Measurements from ENCODE around the gene MBNL2.

The MBNL2 gene

DNA sequence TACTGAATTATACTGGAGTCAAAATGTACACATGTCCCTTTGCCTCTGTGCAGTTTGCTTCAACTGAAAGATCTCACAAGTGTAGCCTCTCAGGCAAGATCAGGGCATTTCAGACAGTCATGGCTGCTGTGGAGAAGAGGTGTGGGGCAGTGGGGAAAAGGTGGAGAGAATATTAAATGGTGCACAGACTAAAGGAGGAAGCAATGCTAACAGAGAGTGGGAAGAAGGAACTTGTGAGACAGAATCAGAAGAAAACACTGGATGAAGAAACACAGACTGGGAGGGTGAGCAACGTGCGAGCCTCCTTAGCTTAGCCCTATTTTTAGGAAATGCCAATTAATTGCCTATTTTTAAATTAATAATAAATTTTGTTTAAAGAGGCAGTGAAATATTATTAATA, 162.2 kb downstream of the MBNL2 start:
- no peak for DNase-seq (ENCODE audit: low read depth)

DNA sequence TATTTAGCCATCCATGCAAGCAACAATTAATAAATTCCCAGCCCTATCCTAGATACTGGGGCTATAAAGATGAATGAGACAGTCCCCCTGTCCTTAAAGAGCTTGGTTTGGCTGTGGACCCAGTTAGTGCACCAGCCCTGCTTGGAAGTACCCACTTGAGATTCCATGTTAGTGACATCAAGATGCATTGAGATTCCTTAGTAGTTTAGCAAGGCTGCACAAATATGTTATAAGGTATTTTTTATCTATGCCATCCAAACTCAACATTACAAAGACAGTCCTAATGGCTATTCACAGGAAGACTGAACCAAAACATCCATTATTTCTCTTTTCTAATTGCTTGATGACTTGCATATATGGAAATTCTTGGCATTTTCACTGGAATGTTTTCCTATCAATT, 163.0 kb downstream of the MBNL2 start:
- DNase-seq (ENCODE audit: low read depth), result no peak

DNA sequence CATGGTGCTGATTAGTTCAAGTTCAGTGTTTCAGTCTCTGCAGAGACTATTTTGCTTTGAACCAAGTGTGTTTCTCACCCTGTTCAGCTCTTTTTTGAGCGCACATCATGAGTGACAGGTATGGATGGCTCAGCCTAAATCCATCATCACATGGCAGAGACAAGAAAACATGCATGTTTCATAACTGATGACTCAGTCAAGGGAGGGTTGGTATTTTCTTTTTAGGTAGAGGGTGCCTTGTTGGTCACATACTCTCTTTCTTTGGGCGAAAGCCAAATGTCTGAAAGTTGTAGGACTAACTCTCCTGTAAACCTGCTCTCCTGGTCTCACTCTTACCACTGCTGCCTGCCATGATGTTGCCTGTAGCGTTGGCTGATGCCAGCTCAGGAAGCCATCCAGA, 163.7 kb downstream of the MBNL2 start:
- no peak for DNase-seq (ENCODE audit: low read depth)

DNA sequence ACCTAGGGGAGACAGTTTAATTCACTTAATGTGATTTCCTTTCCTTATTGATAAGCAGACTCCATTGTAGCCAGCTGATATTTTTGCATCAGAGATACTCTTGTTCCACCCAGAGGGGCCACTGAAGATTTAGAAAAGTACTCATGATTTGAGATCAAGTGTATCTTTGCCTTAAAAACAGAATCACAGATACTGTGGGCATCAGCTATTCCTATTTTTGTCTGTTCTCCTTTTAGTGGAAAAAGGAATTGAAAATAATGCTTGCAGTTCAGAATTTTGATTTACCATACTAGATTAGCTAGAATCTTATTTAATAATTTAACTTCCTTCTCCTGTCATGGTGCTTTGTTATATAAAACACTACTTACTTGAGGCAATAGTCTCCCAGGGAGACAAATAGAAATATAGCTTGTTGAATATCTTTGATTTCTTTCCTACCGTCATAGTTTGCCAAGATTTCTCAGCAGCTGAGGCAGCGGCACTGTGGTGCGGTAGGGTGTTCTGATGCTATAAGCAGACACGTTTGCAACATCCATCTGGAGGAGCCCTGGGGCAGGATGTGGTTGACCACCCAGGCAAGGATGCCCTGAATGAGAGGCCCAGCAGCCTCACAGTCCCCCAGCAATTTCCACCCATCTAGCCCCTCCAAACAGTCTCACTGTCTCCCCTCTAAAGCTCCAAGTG, 164.8 kb downstream of the MBNL2 start:
- no peak for DNase-seq (ENCODE audit: low read depth)

- DNase-seq (ENCODE audit: low read depth), result no peak
These were observed 165.3 kb downstream of the MBNL2 start for GRCh38 chr13:97387485-97387839.

DNA sequence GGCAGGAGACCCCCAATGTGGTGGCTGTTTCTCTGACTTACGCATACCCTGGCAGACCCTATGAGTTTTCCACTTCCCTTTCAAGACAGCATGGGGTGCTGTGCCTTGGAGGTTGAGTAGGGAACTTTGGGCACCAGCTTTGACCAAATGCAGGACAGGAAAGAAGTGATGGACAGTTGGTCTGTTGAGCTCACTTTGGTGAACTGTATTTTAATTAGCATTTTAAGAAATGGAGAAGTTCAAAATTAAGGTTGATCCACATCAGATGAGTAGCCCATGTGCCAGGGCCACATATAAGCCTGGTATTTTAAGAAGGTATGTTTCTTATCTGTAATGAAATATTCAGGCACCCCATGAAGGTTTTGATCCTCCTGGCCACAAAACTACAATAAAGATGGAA, 165.8 kb downstream of the MBNL2 start:
- DNase-seq (ENCODE audit: low read depth), result no peak

DNA sequence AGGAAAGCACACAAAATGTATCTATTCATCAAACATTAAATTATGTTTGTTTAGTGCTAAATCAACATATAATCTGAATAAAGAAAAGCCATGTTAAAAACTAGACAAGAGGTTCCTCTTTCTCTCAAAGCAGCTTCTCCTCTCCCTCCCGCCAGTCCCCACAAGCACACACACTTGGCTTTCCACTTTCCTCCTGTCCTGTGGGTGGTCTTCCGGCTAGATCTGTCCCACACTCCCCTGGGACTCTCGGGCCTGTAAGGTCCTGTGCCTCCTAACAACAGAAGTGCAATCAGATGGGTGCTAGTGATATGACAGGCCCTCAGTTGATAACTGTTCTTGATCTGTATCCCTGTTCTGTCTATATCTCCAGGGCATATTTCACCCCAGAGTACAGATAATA, 166.2 kb downstream of the MBNL2 start:
- DNase-seq (ENCODE audit: low read depth), result no peak

GRCh38 chr13:97390941-97391600, 168.9 kb downstream of the MBNL2 start:
- DNase-seq (ENCODE audit: low read depth), result no peak

DNA sequence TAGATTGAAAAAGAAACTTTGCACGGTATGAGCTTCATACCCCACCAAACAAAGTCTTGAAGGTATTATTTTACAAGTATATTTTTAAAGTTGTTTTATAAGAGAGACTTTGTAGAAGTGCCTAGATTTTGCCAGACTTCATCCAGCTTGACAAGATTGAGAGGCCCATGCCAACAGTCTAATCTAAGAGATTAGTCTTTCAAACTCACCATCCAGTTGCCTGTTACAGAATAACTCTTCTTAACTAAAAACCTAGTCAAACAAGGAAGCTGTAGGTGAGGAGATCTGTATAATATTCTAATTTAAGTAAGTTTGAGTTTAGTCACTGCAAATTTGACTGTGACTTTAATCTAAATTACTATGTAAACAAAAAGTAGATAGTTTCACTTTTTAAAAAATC, 169.9 kb downstream of the MBNL2 start:
- no peak for DNase-seq (ENCODE audit: low read depth)

DNA sequence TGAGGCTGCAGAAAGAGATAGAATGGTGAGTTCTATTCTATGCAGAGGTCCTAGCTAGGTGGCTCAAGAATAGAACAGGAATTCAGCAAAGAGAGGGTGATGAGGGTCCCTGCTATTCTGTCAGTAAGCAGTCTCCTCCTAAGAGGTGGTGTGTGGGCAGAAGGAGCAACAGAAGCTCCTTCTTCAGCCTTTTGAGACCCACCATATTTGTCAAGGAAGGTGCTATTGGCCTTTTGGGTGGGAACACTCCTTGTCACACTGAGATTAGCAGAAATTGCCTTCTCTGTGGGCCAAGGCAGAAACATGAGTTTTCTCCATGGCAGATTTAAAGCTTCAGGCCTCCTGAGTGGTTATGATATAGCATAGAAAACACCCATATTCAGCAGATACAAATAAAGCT, 172.4 kb downstream of the MBNL2 start:
- no peak for DNase-seq (ENCODE audit: low read depth)

DNA sequence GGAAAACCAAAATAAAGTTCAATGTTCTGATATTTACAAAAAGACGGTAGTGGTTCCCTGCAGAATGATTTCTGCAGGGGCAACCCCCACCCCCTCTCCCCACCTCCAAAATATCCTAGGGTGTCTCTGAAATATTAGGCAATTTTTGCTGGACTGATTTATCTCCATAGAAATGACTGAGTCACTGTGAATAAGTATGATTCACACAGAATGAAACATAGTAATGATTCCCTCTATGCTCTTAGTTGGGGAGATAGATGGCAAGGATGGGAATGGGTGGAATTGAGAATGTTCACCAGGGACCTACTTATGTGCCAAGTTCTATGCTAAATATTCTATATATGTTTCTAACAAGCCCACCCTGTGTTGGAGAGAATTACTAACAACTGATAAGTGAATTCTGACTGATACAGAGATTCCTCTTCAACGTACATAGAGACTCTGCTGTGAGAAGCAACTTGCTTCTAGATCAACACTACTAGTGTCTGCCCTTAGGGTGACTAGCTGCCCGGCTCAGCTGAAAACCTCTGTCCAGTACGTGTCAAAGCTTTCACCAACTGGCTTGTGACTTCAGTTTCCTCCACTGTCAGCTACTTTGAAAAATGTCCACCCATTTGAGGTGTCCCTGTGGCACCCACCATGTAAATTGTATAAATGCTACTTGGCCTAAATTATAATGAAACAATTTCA, 173.5 kb downstream of the MBNL2 start:
- no peak for DNase-seq (ENCODE audit: low read depth)

- DNase-seq (ENCODE audit: low read depth), result no peak
These were observed 175.1 kb downstream of the MBNL2 start for GRCh38 chr13:97397267-97397666.

GRCh38 chr13:97401421-97401820, 179.3 kb downstream of the MBNL2 start:
- no peak for DNase-seq (ENCODE audit: low read depth)

GRCh38 chr13:97403893-97404750, 182.0 kb downstream of the MBNL2 start:
- no peak for DNase-seq (ENCODE audit: low read depth)

- DNase-seq (ENCODE audit: low read depth), result no peak
These were observed 185.4 kb downstream of the MBNL2 start for GRCh38 chr13:97407540-97407939.

DNA sequence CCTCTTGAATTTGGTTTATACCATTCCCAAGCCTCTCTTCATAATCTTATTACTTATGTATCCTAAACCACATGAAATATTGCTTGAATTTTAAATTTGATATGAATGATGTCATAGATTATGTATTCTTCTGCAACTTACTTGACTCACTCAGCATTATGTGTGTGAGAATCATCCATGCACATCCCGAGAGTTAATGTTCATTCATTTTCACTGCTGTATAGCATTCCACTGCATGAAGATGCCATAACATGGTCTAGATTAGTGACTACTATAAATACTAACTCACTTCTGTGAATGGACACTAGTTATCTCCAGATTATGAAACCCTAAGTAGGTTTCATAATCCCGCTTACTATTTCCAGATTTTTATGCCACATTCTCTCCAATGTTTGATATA, 186.8 kb downstream of the MBNL2 start:
- no peak for DNase-seq (ENCODE audit: low read depth)

- DNase-seq (ENCODE audit: low read depth), result no peak
These were observed 189.9 kb downstream of the MBNL2 start for GRCh38 chr13:97411984-97412383.

- no peak for DNase-seq (ENCODE audit: low read depth)
These were observed 191.6 kb downstream of the MBNL2 start for GRCh38 chr13:97413694-97414093.

DNA sequence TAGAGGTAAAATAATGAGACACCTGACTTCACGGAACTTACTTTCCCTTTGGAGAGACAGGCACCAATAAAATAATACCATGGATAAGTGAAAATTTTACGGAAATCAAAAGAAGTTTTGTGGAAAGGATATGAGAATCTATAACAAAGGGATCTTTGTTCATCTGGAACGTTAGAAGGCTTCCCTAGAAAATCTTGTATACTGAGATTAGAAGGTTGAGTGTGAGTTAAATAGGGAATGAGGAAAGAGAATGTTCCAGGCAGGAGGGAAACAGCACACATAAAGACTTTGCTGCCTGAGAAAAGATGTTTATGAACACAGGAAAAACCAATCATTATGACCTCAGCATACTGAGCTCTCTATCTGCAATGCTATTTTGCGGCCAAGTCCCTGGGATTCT, 192.3 kb downstream of the MBNL2 start:
- no peak for DNase-seq (ENCODE audit: low read depth)

- no peak for DNase-seq (ENCODE audit: low read depth)
These were observed 195.6 kb downstream of the MBNL2 start for GRCh38 chr13:97417698-97418097.

DNA sequence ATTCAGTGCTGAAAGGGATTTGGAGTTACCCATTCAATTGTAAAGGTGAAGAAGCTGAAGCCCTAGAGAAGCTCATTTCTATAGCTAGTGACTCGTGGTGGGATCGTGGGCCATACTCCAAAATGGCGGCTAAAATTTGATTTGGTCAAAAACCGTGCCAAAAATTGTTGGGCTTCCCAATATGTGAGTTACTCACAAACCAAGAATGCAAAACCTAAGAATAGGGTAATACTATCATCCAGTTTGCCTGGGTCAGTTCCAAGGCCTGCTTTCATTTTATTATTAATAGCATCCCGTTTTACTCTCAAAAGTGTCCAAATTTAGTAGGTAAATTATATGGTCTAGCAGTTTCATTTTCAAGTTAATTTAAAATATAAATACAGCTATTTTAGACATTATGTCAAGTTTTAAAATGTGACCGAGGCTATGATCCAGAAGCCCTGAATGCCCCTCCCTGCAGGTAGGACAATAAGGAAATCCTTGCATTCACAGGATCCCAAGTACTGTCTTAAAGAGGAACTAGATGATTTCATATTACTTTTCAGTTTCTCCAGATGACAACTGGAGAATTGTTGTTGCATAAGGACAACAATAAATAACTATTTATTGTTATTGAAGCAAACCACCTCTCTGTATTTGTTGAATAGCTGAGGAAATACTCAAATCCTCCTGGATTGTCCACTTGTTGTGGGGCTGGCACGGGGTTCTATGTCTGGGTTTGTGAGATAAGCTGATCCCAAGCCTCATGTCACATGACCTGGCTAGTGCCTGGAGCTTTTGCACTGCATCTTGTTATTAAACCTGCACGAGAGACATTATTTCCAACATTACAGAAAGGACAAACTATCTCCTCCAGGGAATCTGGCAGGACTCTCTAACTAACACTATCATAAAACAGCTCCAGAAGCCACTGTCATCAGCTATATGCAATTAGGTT, 200.3 kb downstream of the MBNL2 start:
- DNase-seq (ENCODE audit: low read depth), result no peak
